ENCODE data around the gene KRT3. TPM values are rescaled to one million over a fixed set of nuclear protein-coding genes. Genes with fewer than 3 reads are reported as not detected.
A peak's percentile ranks its signal among the peaks of the same experiment; 100 is the strongest.

The KRT3 gene
- total RNA-seq, 1 experiment from 2014 or later, result not detected

DNA sequence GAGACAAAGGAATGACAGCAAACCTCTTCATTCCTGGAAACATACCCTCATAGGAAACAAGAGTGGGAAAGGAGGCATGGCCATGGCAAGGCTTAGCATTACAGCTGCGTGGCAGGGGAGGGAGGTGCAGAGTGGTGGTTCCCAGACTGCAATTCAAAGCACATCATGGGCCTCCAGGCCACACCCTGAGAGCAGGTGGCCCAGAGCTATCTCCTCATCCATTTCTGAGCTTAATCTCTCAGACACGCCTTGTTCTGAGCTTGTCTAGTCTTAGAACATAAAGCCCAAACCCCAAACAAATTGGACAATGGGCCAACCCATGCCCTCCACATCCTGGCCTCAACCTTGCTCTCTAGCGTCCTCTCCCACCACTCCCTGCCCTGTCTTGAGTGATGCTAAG lies 5.9 kb upstream of the KRT3 start:
- Mint-ChIP-seq H3K36me3 (ENCODE audit: insufficient read depth, unreplicated experiment) (no peaks in the 10 kb centered on the region), H3K4me3 (ENCODE audit: low read depth, unreplicated experiment) (no peak overlapping the region), H3K27me3 (ENCODE audit: unreplicated experiment) (peaks cover 28% of the 10 kb centered on the region), H3K27ac (ENCODE audit: unreplicated experiment) (no peak overlapping the region), H3K9me3 (ENCODE audit: low read depth, unreplicated experiment) (no peaks in the 10 kb centered on the region), H3K4me1 (ENCODE audit: low read depth, unreplicated experiment) (peaks cover 26% of the 10 kb centered on the region)
- BruUV-seq (replicated peaks), result no TSS peak
- intact Hi-C loops (cut with micrococcal nuclease; ENCODE audit: unreplicated experiment), result no loop called here
- TF ChIP-seq, protein P1, sequence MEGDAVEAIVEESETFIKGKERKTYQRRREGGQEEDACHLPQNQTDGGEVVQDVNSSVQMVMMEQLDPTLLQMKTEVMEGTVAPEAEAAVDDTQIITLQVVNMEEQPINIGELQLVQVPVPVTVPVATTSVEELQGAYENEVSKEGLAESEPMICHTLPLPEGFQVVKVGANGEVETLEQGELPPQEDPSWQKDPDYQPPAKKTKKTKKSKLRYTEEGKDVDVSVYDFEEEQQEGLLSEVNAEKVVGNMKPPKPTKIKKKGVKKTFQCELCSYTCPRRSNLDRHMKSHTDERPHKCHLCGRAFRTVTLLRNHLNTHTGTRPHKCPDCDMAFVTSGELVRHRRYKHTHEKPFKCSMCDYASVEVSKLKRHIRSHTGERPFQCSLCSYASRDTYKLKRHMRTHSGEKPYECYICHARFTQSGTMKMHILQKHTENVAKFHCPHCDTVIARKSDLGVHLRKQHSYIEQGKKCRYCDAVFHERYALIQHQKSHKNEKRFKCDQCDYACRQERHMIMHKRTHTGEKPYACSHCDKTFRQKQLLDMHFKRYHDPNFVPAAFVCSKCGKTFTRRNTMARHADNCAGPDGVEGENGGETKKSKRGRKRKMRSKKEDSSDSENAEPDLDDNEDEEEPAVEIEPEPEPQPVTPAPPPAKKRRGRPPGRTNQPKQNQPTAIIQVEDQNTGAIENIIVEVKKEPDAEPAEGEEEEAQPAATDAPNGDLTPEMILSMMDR (IDR thresholded peaks at IDR 0.05; ENCODE audit: unreplicated experiment), result no peak
- CTCF ChIA-PET, result no interaction called here
- DNase-seq, result no peak

DNA sequence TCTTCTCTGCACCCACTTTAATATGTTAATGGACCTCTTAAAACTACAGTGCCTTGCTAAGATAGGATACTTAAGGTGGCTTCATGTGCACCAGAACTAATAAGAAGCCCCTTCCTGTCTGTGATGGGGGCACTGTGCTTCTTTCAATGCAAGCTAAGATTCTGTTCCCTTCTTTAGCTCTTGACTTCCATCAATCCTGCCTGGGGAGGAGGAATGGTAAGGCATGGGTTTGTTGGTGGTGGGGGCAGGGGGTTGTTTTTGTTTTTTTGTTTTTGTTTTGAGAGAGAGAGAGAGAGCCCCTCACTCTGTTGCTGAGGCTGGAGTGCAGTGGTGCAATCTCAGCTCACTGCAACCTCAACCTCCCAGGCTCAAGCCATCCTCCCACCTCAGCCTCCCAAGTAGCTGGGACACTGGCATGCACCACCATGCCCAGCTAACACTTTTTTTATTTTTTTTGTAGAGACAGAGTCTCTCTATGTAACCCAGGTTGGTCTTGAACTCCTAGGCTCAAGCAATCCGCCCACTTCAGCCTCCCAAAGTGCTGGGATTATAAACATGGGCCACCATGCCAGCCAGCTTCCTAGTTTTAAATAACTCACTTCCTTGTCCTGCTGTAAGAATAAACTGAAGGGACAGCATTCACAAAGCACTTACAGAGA lies 4.5 kb upstream of the KRT3 start:
- TF ChIP-seq, protein P1 (IDR thresholded peaks at IDR 0.05; ENCODE audit: unreplicated experiment), result no peak
- Mint-ChIP-seq H3K4me1 (ENCODE audit: low read depth, unreplicated experiment) (peaks cover 26% of the 10 kb centered on the region), H3K9me3 (ENCODE audit: low read depth, unreplicated experiment) (no peaks in the 10 kb centered on the region), H3K27me3 (ENCODE audit: unreplicated experiment) (peaks cover 16% of the 10 kb centered on the region), H3K36me3 (ENCODE audit: insufficient read depth, unreplicated experiment) (no peaks in the 10 kb centered on the region), H3K4me3 (ENCODE audit: low read depth, unreplicated experiment) (no peak overlapping the region), H3K27ac (ENCODE audit: unreplicated experiment) (no peak overlapping the region)
- DNase-seq, result no peak
- intact Hi-C loops (cut with micrococcal nuclease; ENCODE audit: unreplicated experiment), result no loop called here
- CTCF ChIA-PET, result interaction anchor here (0.7 kb wide), 1 partner anchor 12 kb away, joined by 4 read pairs; no protein-coding TSS in a partner anchor
- BruUV-seq (replicated peaks), result no TSS peak

DNA sequence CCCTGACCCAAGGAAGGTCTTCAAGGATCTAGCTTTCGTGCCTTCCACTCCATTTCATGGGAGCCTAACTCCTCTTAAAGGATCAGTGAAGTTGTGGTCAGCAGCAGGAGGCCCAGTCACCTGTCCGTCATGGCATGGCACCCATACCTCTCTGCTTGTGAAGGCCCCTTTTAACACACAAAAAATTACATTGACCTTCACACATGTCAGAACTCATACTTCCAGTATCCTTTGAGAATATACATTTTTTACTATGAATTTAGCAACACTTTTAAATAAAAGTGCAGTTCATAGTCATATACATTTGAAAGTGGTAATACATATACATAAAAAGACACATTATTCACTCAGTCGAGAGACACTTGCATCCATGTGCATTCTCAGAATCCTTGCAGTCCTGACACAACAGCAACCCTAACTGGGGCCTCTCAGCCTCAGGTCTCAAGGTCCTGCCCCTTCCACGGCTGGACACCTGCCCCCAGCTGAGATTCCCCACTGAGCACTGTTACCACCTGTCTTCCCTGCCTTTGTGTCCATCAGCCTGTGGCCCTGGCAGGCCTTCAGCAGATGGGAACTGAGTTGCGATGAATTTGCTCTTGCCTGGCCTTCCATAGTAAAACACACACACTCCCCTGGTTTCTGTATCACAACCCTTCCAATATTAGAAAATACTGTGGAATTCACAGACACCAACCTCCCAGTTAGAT lies 3.7 kb upstream of the KRT3 start:
- BruUV-seq (replicated peaks), result no TSS peak
- TF ChIP-seq, protein P1 (IDR thresholded peaks at IDR 0.05; ENCODE audit: unreplicated experiment), result no peak
- no peak overlapping the region for H3K27ac Mint-ChIP-seq (ENCODE audit: unreplicated experiment)
- DNase-seq, result no peak
- H3K4me1 Mint-ChIP-seq (ENCODE audit: low read depth, unreplicated experiment), result peaks cover 26% of the 10 kb centered on the region
- H3K4me3 Mint-ChIP-seq (ENCODE audit: low read depth, unreplicated experiment), result no peak overlapping the region
- peaks cover 16% of the 10 kb centered on the region for H3K27me3 Mint-ChIP-seq (ENCODE audit: unreplicated experiment)
- no peaks in the 10 kb centered on the region for H3K36me3 Mint-ChIP-seq (ENCODE audit: insufficient read depth, unreplicated experiment)
- intact Hi-C loops (cut with micrococcal nuclease; ENCODE audit: unreplicated experiment), result no loop called here
- CTCF ChIA-PET, result no interaction called here
- no peaks in the 10 kb centered on the region for H3K9me3 Mint-ChIP-seq (ENCODE audit: low read depth, unreplicated experiment)

DNA sequence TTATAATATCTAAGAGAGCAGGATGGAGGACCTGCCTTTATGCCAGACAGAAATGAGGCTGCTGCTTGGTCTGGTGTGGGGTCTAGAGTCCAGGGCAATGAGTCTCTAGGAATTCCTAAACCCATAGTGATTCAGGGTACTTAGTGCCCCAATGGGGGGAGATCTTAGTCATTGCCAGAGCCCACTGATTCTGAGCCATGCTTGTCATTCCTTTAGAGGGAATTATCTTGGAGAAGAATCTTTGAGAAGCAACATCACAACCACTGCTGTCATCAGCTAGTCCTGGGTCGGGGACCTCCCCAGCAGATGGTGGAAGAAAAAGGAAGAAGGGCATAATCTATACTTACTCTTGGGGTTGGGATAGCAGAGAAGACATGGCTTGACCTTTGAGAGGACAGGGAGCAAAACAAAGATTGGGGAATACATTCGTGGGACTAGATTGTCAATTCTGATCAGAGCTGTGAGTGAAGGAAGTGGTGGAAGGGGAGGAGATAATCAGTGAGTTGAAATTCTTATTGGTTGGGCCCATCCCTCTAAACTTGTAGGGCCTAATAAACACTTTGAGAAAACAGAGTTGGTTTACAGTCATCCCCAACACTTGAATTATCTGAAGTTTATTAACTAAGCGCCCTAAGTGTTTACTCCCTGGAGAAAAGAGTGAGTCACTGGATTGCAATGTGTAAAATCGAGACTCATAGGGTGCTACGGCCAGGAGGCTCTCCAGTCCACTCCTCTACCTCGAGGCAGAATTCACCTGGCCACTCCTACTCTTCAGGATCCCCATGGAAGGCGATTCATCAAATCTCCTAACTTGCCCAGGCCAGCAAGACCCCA lies 3.0 kb upstream of the KRT3 start:
- intact Hi-C loops (cut with micrococcal nuclease; ENCODE audit: unreplicated experiment), result no loop called here
- no peaks in the 10 kb centered on the region for H3K36me3 Mint-ChIP-seq (ENCODE audit: insufficient read depth, unreplicated experiment)
- H3K4me3 Mint-ChIP-seq (ENCODE audit: low read depth, unreplicated experiment), result no peak overlapping the region
- CTCF ChIA-PET, result no interaction called here
- H3K9me3 Mint-ChIP-seq (ENCODE audit: low read depth, unreplicated experiment), result no peaks in the 10 kb centered on the region
- BruUV-seq (replicated peaks), result no TSS peak
- DNase-seq, result peak; percentile 18
- no peak overlapping the region for H3K27ac Mint-ChIP-seq (ENCODE audit: unreplicated experiment)
- peaks cover 26% of the 10 kb centered on the region for H3K4me1 Mint-ChIP-seq (ENCODE audit: low read depth, unreplicated experiment)
- peaks cover 16% of the 10 kb centered on the region for H3K27me3 Mint-ChIP-seq (ENCODE audit: unreplicated experiment)
- TF ChIP-seq, protein P1 (IDR thresholded peaks at IDR 0.05; ENCODE audit: unreplicated experiment), result no peak
